Dermis lymphatic vessel endothelial cell (primary cell): ENCODE measurements around the gene ZNF813. TPM values are rescaled to one million over a fixed set of nuclear protein-coding genes. Genes with fewer than 3 reads are reported as not detected.

Experiments used
- total RNA-seq: library from RNA; depleted of rRNA; stranded (reverse); fragments of >200 nt; gene quantifications from 2 replicates; pipeline ENCODE4 v1.2.1, GENCODE V29; 2014

Gene ZNF813
- 4.4 and 7.3 TPM in 2 replicates for total RNA-seq

DNA sequence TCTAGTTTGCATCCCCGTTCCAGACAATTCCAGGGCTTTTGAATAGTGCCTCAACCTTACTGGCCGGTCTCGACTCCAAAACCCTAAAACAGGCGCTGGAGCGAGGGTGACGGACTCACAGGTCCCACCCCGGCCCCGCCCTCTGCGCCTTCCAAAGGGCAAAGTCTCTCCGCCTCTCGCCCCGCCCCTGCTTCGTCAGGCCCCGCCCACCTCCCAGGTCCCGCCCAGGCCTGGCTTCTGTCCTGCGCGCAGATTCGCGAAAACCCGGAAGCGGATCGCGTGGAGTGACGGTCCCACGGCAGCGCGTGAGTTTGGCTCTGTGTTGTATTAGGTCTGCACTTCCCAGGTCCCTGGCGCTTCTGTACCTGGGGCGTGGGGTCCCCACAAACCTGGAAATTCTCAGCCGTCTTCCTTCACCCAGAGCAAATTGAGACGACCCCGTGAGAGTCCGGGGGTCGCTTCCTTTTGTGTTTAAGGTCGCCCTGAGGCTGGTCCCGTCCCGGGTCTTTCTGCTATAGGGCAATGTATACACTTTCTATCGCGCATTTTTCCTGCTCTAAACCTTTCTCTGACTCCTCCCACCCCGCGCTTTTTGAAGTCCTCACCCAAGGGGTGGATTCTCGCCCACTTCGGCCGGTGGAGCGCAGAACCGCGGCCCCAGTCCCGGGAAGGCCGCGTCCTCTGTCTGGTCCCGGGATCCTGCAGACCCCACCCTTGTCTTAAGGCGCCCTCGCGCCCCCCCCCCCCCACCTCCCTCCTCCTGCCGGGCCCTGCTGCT is at the start of gene ZNF813:
TSS of gene ZNF813 (plus strand) at position 249 of the 778 bp plus-strand sequence. CDS start 16,090 bp downstream, outside the sequence.

DNA sequence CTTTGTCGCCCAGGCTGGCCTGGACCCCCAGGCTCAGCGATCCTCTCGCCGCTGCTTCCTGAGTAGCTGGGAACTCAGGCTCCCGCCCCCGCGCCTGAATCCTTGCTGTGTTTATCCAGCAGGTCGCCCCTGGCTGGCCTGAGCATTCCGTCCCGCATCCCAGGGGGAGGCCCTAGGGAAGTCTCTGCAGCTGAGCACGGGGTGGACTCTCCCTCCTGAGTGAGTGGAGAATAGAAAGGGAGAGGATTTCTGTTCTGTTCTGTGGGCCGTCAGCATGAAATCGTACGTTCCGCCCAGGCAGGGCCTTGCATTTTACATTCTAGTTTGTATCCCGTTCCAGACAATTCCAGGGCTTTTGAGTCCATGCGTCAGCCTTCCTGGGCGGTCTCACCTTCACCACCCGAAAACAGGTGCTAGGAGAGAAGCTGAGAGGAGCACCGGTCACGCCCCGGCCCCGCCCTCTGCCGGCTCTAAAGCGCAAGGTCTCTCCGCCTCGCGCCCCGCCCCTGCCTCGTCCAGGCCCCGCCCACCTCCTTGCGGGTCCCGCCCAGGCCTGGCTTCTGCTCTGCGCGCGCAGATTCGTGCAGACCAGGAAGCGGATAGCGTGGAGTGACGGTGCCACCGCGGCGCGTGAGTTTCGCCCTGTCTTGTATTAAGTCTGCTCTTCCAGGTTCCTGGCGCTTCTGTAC is 36.0 kb upstream of the ZNF813 start, which contains the start of gene ZNF761:
TSS of gene ZNF761 (plus strand) at position 586 of the 689 bp plus-strand sequence. CDS start 15,285 bp downstream, outside the sequence.

DNA sequence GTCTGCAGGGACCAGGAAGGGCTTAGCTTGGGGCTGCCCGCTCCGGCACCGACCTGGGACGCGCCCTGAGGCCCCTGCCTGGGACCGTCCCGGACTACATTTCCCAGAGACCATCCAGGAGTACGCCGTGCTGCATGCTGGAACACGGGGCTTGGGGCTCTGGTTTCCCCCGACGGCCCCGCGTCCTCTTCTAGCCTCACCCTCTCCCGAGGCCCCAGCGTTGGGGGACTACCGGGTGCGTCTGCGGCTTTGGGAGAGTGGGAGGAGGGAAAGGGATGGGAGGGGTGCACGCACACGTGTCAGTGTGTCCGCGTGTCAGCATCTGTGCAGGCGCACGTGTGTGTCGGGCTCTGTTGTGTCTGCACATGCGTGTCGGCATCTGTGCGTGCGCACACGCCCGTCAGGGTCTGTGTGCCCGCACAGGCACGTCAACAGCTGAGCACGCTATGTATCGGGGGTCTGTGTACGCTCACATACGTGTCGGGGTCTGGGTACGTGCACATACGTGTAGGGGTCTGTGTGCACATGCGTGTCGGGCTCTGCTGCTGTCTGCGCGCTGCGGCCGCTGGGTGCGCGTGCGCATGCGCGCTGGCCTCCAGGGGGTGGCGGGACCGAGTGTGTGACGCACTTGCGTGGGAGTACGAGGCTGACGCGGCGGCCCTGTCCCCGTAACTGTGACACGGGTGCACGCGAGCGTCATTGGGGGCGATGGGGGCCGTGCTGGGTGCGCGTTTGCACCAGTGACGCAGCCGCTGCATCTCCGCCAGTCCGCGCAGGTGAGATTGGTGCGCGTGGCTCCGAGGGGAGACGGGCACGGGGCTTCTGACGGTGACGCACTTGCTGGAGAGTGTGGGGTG is 70.2 kb downstream of the ZNF813 start, which contains the start of gene ZNF331:
TSS of gene ZNF331 (plus strand) at position 625 of the 857 bp plus-strand sequence. CDS start 31,232 bp downstream, outside the sequence.

Other genes starting within 250 kb of the ZNF813 start
- gene ZNF677, start 212.9 kb upstream of the ZNF813 start, total RNA-seq, result 13.3 and 13.7 TPM in 2 replicates
- gene VN1R2, start 209.4 kb upstream of the ZNF813 start, total RNA-seq, result not detected in 2 replicates
- not detected in 2 replicates for gene VN1R4, start 200.0 kb upstream of the ZNF813 start, total RNA-seq
- gene ZNF845, start 134.0 kb upstream of the ZNF813 start, total RNA-seq, result 8.2 and 10.3 TPM in 2 replicates
- 7.2 and 10.3 TPM in 2 replicates for gene ZNF525, start 102.0 kb upstream of the ZNF813 start, total RNA-seq
- 11.5 and 16.1 TPM in 2 replicates for gene ZNF765, start 72.6 kb upstream of the ZNF813 start, total RNA-seq
- gene ZNF761, start 35.7 kb upstream of the ZNF813 start, total RNA-seq, result 6.9 and 9.4 TPM in 2 replicates
- gene ZNF331, start 70.4 kb downstream of the ZNF813 start, total RNA-seq, result 6.7 and 7.4 TPM in 2 replicates
- gene DPRX, start 164.3 kb downstream of the ZNF813 start, total RNA-seq, result not detected in 2 replicates